Measurements from ENCODE around the gene TAOK1.

TAOK1 gene

DNA sequence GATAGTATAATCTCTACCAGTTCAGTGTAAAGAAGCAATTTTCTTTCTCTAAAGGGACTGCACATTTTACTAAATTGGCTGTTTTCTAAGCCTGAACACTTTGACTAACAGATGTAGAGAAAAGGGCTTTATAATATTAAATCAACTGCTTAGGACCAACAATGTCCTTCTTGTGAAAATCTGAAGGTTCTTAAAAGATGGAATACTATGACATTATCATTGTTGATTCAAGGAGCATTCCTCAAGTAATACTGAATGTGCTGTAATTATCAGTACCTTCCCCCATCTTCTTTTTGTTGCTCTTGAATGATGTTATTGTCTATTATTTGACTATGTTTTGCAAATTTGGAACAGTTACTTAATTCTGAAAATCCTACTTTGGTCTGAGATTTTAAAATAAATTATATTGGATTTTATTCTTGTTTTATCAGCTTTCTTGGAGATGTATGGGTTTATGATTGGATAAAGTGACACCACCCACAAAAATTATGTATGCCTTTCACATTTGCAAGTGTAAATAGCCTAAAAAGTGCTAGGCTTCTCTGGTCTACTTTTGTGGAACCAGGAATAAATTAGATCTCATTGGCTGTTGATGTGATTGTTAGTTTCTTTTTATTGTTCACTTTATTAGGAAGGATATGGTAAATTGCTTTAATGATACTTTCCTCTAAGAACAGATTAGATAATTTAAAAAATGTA is 53.0 kb downstream of the TAOK1 start:
- Histone ChIP-seq H3K9me3 (no peaks in the 10 kb centered on the region), H3K27me3 (no peaks in the 10 kb centered on the region), H3K4me3 (ENCODE audit: low read depth, low read length) (no peak overlapping the region), H3K36me3 (no peaks in the 10 kb centered on the region), H3K4me1 (no peaks in the 10 kb centered on the region)
- TF ChIP-seq, protein P1, sequence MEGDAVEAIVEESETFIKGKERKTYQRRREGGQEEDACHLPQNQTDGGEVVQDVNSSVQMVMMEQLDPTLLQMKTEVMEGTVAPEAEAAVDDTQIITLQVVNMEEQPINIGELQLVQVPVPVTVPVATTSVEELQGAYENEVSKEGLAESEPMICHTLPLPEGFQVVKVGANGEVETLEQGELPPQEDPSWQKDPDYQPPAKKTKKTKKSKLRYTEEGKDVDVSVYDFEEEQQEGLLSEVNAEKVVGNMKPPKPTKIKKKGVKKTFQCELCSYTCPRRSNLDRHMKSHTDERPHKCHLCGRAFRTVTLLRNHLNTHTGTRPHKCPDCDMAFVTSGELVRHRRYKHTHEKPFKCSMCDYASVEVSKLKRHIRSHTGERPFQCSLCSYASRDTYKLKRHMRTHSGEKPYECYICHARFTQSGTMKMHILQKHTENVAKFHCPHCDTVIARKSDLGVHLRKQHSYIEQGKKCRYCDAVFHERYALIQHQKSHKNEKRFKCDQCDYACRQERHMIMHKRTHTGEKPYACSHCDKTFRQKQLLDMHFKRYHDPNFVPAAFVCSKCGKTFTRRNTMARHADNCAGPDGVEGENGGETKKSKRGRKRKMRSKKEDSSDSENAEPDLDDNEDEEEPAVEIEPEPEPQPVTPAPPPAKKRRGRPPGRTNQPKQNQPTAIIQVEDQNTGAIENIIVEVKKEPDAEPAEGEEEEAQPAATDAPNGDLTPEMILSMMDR (IDR thresholded peaks at IDR 0.05; ENCODE audit: low read depth, low read length) = no peak
- DNase-seq = no peak

- no peak for DNase-seq
- Histone ChIP-seq H3K36me3 (no peaks in the 10 kb centered on the region), H3K27me3 (no peaks in the 10 kb centered on the region), H3K9me3 (no peaks in the 10 kb centered on the region), H3K4me3 (ENCODE audit: low read depth, low read length) (no peak overlapping the region), H3K4me1 (no peaks in the 10 kb centered on the region)
- TF ChIP-seq, protein P1 (IDR thresholded peaks at IDR 0.05; ENCODE audit: low read depth, low read length) = no peak
Measured at GRCh38 chr17:29444589-29444988, 54.4 kb downstream of the TAOK1 start.

DNA sequence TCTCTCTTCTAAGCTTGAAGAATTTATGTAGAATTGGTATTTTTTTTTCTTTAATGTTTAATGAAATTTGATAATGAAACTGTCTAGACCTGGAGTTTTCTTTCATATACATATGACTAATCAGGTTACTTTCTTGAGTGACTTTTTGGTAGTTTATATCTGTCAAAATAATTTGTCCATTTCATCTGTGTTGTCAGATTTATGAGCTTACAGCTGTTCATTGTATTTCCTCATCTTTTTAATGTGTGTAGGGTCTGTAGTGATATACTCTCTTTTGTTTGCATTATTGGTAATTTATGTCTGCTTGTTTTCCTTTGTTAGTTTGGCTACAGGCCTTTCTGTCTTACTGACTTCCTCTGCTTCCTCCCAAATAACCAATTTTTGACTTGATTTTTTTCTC is 55.7 kb downstream of the TAOK1 start:
- Histone ChIP-seq H3K4me1 (no peaks in the 10 kb centered on the region), H3K27me3 (no peaks in the 10 kb centered on the region), H3K9me3 (no peaks in the 10 kb centered on the region), H3K4me3 (ENCODE audit: low read depth, low read length) (no peak overlapping the region), H3K36me3 (no peaks in the 10 kb centered on the region)
- no peak for DNase-seq
- TF ChIP-seq, protein P1 (IDR thresholded peaks at IDR 0.05; ENCODE audit: low read depth, low read length) = no peak

DNA sequence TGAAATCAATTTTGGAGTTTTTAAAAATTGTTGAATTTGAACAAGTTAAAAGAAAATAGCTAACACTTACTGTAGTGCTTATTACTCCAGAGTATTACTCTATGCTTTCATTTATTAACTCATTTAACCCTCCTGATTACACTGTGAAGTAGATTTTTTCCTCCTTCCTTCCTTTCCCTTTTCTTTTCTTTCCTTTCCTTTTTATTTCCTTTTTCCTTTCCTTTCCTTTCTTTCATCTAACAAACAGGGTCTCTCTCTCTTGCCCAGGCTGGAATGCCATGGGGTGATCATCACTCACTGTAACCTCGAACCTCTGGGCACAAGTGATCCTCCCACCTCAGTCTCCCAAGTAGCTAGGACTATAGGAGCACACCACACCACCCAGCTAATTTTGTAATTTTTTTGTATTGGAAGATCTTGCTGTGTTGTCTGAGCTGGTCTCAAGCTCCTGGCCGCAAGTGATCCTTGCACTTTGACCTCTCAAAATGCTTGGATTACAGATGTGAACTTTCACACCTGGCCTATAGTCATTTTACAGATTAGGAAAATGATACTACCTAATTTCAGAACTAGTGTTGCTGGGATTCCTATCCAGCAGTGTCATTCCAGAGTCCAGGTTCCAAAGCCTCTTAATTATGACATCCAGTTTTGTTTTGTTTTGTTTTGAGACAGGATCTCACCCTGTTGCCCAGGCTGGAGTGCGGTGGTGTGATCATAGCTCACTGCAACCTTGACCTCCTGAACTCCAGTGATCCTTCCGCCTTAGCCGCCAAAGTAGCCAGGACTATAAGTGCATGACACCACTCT is 59.9 kb downstream of the TAOK1 start:
- no peaks in the 10 kb centered on the region for H3K9me3 ChIP-seq
- no peak for DNase-seq
- H3K4me1 ChIP-seq = no peaks in the 10 kb centered on the region
- no peaks in the 10 kb centered on the region; the same call in 1 of the 2 replicates for H3K36me3 ChIP-seq
- H3K4me3 ChIP-seq (ENCODE audit: low read depth, low read length) = no peak overlapping the region
- H3K27me3 ChIP-seq = no peaks in the 10 kb centered on the region
- TF ChIP-seq, protein P1 (IDR thresholded peaks at IDR 0.05; ENCODE audit: low read depth, low read length) = no peak

DNA sequence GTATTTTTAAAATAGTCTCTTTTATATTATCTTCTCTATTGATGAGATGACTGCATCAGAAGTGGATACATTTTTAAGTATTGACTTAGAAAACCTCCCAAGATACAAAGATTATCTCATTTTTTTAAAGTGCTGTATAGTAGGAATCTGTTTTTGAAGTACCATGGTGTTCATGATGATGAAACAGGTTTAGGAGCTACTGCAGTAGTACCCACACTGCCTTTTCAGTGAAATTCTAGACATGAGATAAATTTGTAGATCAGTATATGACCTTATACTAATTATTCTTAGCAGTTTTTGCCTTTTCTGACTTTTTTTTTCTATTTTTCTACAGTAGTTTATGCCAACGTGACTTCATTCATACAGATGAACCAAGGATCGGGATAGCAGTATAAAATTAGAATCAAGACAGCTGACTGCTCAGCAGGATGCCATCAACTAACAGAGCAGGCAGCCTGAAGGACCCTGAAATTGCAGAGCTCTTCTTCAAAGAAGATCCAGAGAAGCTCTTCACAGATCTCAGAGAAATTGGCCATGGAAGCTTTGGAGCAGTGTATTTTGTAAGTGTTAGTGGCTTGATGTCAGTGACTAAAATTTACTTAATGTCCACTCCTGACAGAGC is 61.1 kb downstream of the TAOK1 start:
- no peaks in the 10 kb centered on the region for H3K4me1 ChIP-seq
- no peaks in the 10 kb centered on the region; the same call in 1 of the 2 replicates for H3K36me3 ChIP-seq
- TF ChIP-seq, protein P1 (IDR thresholded peaks at IDR 0.05; ENCODE audit: low read depth, low read length) = no peak
- H3K9me3 ChIP-seq = no peaks in the 10 kb centered on the region
- no peaks in the 10 kb centered on the region for H3K27me3 ChIP-seq
- H3K4me3 ChIP-seq (ENCODE audit: low read depth, low read length) = no peak overlapping the region
- DNase-seq = no peak

Data from BE2C (cell line).